ENCODE data around the gene SLC1A5. TPM values are rescaled to one million over a fixed set of nuclear protein-coding genes. Genes with fewer than 3 reads are reported as not detected.

Gene SLC1A5
- total and polyA plus RNA-seq, 2 experiments from 2014 or later = 43.0 to 63.6 TPM

- no peaks in the 10 kb centered on the region for H3K4me1 ChIP-seq (ENCODE audit: low read depth)
- H3K36me3 ChIP-seq = peaks cover 2% of the 10 kb centered on the region
- no peak overlapping the region for H3K27ac ChIP-seq
- H3K4me3 ChIP-seq = no peak overlapping the region
- TF ChIP-seq CTCF (IDR thresholded peaks at IDR 0.05; ENCODE audit: low read depth, low read length) = no peak
- no peaks in the 10 kb centered on the region for H3K27me3 ChIP-seq
- DNase-seq (ENCODE audit: low read depth in 1 of 2, low spot score in 1 of 2) = no peak
- no peaks in the 10 kb centered on the region for H3K9me3 ChIP-seq (ENCODE audit: low read depth)
These were observed 32.4 kb downstream of the SLC1A5 start for GRCh38 chr19:46755853-46756543.

GRCh38 chr19:46755077-46755852, 33.1 kb downstream of the SLC1A5 start:
- Histone ChIP-seq H3K27ac (no peak overlapping the region), H3K9me3 (ENCODE audit: low read depth) (no peaks in the 10 kb centered on the region), H3K4me1 (ENCODE audit: low read depth) (no peaks in the 10 kb centered on the region), H3K27me3 (no peaks in the 10 kb centered on the region), H3K4me3 (no peak overlapping the region), H3K36me3 (peaks cover 2% of the 10 kb centered on the region)
- TF ChIP-seq CTCF (IDR thresholded peaks at IDR 0.05; ENCODE audit: low read depth, low read length) = no peak
- peak in 1 of 2 donors; percentile 80 for DNase-seq (ENCODE audit: low read depth in 1 of 2, low spot score in 1 of 2)

GRCh38 chr19:46753420-46754155, 34.8 kb downstream of the SLC1A5 start:
- no peak overlapping the region for H3K4me3 ChIP-seq
- H3K4me1 ChIP-seq (ENCODE audit: low read depth) = no peaks in the 10 kb centered on the region
- peak; percentile 37 to 68 for DNase-seq (ENCODE audit: low read depth in 1 of 2, low spot score in 1 of 2)
- no peak overlapping the region for H3K27ac ChIP-seq
- H3K27me3 ChIP-seq = no peaks in the 10 kb centered on the region
- TF ChIP-seq CTCF (IDR thresholded peaks at IDR 0.05; ENCODE audit: low read depth, low read length) = peak; percentile 42
- H3K9me3 ChIP-seq (ENCODE audit: low read depth) = no peaks in the 10 kb centered on the region
- peaks cover 7% of the 10 kb centered on the region for H3K36me3 ChIP-seq

- TF ChIP-seq CTCF (IDR thresholded peaks at IDR 0.05; ENCODE audit: low read depth, low read length) = peak; percentile 81
- no peaks in the 10 kb centered on the region for H3K9me3 ChIP-seq (ENCODE audit: low read depth)
- H3K27ac ChIP-seq = no peak overlapping the region
These were observed 39.9 kb downstream of the SLC1A5 start for GRCh38 chr19:46748325-46749109.

More at GRCh38 chr19:46748325-46749109, 39.9 kb downstream of the SLC1A5 start:
- Histone ChIP-seq H3K27me3 (no peaks in the 10 kb centered on the region), H3K36me3 (peaks cover 4% of the 10 kb centered on the region), H3K4me3 (no peak overlapping the region), H3K4me1 (ENCODE audit: low read depth) (no peaks in the 10 kb centered on the region)
- DNase-seq (ENCODE audit: low read depth in 1 of 2, low spot score in 1 of 2) = peak; percentile 78

Measured in cardiac muscle cell (in vitro differentiated cells and primary cell).